ENCODE measurements around the gene TRIM75.

DNA sequence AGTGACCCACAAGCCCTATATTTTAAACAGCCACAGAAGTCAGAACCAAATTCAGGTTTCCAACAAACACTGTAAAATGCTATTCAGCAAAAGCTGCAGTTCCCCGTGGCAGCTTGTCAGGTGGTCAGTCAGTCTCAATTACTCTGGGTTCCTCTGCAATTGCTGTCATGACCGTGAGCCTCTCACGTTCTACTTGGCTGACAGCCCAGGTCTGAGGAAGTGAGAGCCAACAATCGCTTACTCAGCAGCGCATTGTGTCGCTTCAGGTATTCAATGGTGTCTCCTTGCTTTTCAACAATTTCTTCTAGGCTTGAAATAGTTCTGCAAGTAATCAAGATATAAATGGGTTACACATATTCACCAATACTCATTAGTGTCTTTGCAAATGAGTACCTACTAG is 25.8 kb downstream of the TRIM75 start:
- no peak for TF ChIP-seq POLR2A (IDR thresholded peaks at IDR 0.05)
- TF ChIP-seq, protein P1, sequence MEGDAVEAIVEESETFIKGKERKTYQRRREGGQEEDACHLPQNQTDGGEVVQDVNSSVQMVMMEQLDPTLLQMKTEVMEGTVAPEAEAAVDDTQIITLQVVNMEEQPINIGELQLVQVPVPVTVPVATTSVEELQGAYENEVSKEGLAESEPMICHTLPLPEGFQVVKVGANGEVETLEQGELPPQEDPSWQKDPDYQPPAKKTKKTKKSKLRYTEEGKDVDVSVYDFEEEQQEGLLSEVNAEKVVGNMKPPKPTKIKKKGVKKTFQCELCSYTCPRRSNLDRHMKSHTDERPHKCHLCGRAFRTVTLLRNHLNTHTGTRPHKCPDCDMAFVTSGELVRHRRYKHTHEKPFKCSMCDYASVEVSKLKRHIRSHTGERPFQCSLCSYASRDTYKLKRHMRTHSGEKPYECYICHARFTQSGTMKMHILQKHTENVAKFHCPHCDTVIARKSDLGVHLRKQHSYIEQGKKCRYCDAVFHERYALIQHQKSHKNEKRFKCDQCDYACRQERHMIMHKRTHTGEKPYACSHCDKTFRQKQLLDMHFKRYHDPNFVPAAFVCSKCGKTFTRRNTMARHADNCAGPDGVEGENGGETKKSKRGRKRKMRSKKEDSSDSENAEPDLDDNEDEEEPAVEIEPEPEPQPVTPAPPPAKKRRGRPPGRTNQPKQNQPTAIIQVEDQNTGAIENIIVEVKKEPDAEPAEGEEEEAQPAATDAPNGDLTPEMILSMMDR (IDR thresholded peaks at IDR 0.05), result no peak

All from esophagus squamous epithelium (tissue), 4 donors.